ENCODE data around the gene C1QB. TPM values are rescaled to one million over a fixed set of nuclear protein-coding genes. Genes with fewer than 3 reads are reported as not detected.
"Not testable (repeated sequence)": the region's sequence is repeated elsewhere in the genome, so short reads cannot be mapped to it uniquely, and the experiment has no call there.

C1QB gene
- total RNA-seq, 2 experiments from 2014 or later: not detected

DNA sequence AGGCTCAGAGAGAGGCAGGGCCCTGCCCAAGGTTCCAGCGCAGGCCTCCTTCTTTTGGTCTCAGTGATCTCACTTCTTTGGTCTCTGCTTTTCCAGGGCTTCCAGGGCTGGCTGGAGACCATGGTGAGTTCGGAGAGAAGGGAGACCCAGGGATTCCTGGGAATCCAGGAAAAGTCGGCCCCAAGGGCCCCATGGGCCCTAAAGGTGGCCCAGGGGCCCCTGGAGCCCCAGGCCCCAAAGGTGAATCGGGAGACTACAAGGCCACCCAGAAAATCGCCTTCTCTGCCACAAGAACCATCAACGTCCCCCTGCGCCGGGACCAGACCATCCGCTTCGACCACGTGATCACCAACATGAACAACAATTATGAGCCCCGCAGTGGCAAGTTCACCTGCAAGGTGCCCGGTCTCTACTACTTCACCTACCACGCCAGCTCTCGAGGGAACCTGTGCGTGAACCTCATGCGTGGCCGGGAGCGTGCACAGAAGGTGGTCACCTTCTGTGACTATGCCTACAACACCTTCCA lies 7.7 kb downstream of the C1QB start:
- H3K4me3 Mint-ChIP-seq: no peak overlapping the region
- no peaks in the 10 kb centered on the region for H3K4me1 Mint-ChIP-seq
- peaks cover 2% of the 10 kb centered on the region for H3K27me3 Mint-ChIP-seq

DNA sequence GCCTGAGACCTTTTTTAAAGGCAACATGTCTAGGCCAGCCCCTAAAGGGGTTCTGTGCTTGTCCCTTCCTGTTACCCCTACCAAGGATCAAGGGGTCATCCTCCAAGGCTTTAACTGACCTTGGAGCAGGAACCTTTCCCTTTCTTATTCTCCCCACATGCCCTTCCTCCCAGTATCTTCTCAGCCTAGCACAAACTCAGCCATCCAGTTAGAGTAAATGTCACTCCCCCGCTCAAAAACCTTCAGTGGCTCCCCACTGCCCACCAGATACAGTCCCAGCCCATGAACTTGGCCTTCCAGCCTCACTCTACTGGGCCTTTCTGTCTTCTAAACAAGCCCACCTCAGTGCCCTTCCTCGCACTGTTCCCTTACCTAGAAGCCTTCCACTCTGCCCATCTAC lies 8.8 kb downstream of the C1QB start:
- Mint-ChIP-seq H3K4me3 (no peak overlapping the region), H3K4me1 (no peaks in the 10 kb centered on the region), H3K27me3 (no peaks in the 10 kb centered on the region), H3K27ac (no peak overlapping the region), H3K36me3 (ENCODE audit: low read depth) (no peaks in the 10 kb centered on the region), H3K9me3 (no peaks in the 10 kb centered on the region)
- POLR2A ChIA-PET: no interaction called here
- DNase-seq: no peak
- CTCF ChIA-PET: no interaction called here

More for the DNA sequence above, 7.7 kb downstream of the C1QB start:
- no peaks in the 10 kb centered on the region for H3K9me3 Mint-ChIP-seq
- ChIA-PET POLR2A (no interaction called here), CTCF (no interaction called here)
- no peaks in the 10 kb centered on the region for H3K36me3 Mint-ChIP-seq (ENCODE audit: low read depth)
- no peak overlapping the region for H3K27ac Mint-ChIP-seq
- no peak for DNase-seq

DNA sequence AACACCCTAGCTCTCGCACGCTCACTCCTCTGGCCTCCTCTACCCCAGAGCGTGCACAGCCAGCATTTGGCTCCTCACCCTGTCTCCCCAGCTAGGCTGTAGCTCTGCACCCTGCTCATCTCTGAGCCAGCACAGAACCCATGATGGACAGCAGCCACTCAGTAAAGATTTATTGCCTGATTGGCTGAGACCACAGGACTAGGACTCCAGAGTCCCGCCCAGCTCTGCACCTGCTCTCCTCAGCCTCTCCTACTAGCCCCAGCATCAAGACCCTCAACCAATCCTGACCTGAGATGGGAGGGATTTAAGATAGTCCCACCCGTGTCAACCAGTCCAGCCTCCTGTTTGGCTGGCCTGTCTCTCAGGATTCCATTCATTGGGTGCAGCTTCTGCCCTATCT lies 9.3 kb downstream of the C1QB start:
- ChIA-PET POLR2A (no interaction called here), CTCF (no interaction called here)
- H3K4me3 Mint-ChIP-seq: no peak overlapping the region
- H3K27ac Mint-ChIP-seq: no peak overlapping the region
- H3K36me3 Mint-ChIP-seq (ENCODE audit: low read depth): no peaks in the 10 kb centered on the region
- H3K27me3 Mint-ChIP-seq: no peaks in the 10 kb centered on the region
- no peaks in the 10 kb centered on the region for H3K9me3 Mint-ChIP-seq
- no peak for DNase-seq
- no peaks in the 10 kb centered on the region for H3K4me1 Mint-ChIP-seq

DNA sequence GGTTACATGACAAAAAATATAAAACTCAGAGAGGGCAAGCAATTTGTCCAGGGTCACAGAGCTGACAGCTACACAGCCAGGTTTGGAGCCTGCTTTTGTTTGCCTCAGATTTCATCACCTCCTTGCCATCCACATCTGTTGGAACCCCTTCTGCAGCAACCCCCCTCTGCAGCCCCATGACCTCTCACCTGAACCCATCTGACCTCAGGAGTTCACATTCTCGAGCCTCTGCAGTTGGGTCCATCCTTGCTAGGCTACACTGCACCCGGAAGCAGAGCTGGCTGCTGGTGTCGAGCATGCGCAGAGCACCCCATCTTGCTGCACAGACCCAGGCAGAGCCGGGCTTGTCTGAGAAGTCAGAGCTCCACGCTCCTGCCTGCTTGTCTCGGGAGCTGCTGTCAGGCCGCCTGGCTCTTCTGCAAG lies 10.0 kb downstream of the C1QB start:
- no peaks in the 10 kb centered on the region for H3K36me3 Mint-ChIP-seq (ENCODE audit: low read depth)
- CTCF ChIA-PET: no interaction called here
- H3K27ac Mint-ChIP-seq: no peak overlapping the region
- no peak overlapping the region for H3K4me3 Mint-ChIP-seq
- no peaks in the 10 kb centered on the region for H3K4me1 Mint-ChIP-seq
- DNase-seq: no peak
- no peaks in the 10 kb centered on the region for H3K9me3 Mint-ChIP-seq
- POLR2A ChIA-PET: no interaction called here
- peaks cover 4% of the 10 kb centered on the region for H3K27me3 Mint-ChIP-seq

DNA sequence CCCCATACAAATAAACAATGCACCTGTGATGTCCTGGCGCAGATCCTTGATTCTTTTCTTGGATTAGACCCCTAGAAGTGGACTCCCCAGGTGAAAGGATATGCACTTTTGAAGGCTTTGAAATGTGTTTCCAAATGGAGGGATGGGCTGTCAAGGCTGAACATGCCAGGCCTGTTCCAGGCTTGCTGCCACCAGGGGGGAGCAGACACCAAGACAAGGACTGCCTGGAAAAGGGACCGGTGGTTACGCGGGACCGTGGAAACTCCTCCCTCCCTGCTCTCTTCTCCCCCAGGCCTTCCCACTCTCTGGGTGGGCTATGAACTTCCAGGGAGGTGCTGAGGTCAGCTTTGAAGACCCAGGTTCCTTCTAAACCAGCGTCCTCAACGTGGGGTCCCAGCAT lies 12.7 kb downstream of the C1QB start:
- DNase-seq: no peak
- Mint-ChIP-seq H3K27me3 (peaks cover 4% of the 10 kb centered on the region), H3K36me3 (ENCODE audit: low read depth) (no peaks in the 10 kb centered on the region), H3K4me3 (no peak overlapping the region), H3K27ac (no peak overlapping the region), H3K9me3 (no peaks in the 10 kb centered on the region), H3K4me1 (no peaks in the 10 kb centered on the region)
- ChIA-PET POLR2A (no interaction called here), CTCF (no interaction called here)

DNA sequence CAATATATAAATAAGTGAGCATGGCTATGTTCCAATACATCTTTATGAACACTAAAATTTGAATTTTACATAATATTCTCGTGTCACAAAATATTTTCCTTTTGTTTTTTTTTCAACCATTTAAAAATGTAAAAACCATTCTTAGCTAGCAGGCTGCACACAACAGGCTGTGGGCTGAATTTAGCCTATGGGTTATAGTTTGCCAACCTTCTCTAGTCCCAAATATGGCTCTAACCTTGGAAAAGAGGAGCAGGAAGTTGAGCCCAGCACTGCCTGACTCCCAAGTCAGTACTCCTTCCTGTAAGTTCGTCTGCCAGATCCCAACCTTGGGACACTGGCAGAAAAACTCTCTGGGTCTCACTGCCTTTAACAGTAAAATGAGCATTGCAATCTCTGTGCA lies 13.4 kb downstream of the C1QB start:
- Mint-ChIP-seq H3K4me1 (no peaks in the 10 kb centered on the region), H3K4me3 (no peak overlapping the region), H3K9me3 (no peaks in the 10 kb centered on the region), H3K27ac (no peak overlapping the region), H3K27me3 (peaks cover 4% of the 10 kb centered on the region), H3K36me3 (ENCODE audit: low read depth) (no peaks in the 10 kb centered on the region)
- CTCF ChIA-PET: no interaction called here
- POLR2A ChIA-PET: no interaction called here
- DNase-seq: no peak

DNA sequence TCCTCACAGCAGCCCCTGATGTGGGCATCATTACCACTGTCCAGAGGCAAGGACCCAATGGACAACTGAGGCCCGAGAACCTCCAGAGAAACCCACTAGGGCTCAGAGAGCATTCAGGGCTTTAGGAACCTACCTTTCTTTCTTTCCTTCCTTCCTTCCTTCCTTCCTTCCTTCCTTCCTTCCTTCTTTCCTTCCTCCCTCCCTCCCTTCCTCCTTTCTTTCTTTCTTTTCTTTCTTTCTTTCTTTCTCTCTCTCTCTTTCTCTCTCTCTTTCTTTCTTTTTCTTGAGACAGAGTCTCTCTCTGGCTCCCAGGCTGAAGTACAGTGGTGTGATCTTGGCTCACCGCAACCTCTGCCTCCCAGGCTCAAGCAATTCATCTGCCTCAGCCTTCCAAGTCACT lies 15.8 kb downstream of the C1QB start:
- H3K4me1 Mint-ChIP-seq; POLR2A ChIA-PET; H3K9me3 Mint-ChIP-seq; H3K4me3 Mint-ChIP-seq; H3K27ac Mint-ChIP-seq; H3K36me3 Mint-ChIP-seq (ENCODE audit: low read depth); DNase-seq: not testable (repeated sequence)
- H3K27me3 Mint-ChIP-seq: peaks cover 10% of the 10 kb centered on the region
- CTCF ChIA-PET: interaction anchor here (0.6 kb wide), 1 partner anchor 12 kb away, joined by 3 read pairs; no protein-coding TSS in a partner anchor

DNA sequence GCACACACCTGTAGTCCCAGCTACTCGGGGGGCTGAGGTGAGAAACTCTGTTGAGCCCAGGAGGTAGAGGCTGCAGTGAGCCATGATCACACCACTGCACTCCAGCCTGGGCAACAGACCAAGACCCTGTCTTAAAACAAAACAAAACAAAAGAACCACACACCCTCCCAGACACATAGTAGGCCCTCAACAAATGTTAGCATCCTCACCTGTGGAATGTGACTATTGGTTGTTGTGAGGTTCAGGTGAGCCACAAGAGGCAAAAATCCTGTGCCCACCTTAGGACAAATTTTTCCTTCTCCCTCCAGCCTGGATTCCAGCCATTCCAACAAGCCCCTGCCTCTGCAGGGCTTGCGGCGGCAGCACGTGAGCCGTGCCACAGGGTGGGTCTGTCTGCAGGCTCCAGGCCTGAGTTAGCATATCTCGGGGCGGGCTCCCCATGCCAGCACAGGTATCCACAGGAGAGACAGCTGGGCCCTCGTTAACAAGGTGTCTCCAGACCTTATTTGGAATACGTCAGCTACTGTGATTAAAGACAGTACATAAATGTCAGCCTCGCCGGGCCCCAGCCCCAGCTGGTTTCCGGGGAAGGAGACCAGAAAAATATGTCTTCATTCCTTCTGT lies 17.4 kb downstream of the C1QB start:
- H3K27me3 Mint-ChIP-seq: peaks cover 14% of the 10 kb centered on the region
- CTCF ChIA-PET: no interaction called here
- H3K4me3 Mint-ChIP-seq: no peak overlapping the region
- H3K27ac Mint-ChIP-seq: no peak overlapping the region
- POLR2A ChIA-PET: no interaction called here
- no peaks in the 10 kb centered on the region for H3K9me3 Mint-ChIP-seq
- no peaks in the 10 kb centered on the region for H3K36me3 Mint-ChIP-seq (ENCODE audit: low read depth)
- no peak for DNase-seq
- no peaks in the 10 kb centered on the region for H3K4me1 Mint-ChIP-seq

DNA sequence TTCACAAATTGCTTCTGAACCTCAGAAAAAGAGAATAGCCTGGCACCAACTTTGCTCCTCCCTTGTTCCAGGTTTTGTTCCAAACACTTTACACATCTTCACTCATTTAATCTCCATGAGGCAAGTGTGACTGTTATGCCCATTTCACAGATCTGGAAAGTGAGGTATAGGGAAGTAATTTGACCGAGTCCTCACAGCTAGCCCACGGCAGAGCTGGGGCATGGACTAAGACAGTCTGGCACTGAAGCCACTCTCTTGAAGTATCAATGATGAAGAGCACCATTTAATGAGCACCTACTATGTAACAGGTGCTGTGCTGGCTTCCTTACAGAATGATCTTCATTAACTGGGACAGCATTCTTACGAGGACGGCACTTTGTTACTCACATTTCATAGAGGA lies 19.0 kb downstream of the C1QB start:
- DNase-seq: no peak
- ChIA-PET POLR2A (no interaction called here), CTCF (no interaction called here)
- Mint-ChIP-seq H3K4me3 (no peak overlapping the region), H3K27me3 (peaks cover 14% of the 10 kb centered on the region), H3K4me1 (no peaks in the 10 kb centered on the region), H3K9me3 (no peaks in the 10 kb centered on the region), H3K36me3 (ENCODE audit: low read depth) (no peaks in the 10 kb centered on the region), H3K27ac (no peak overlapping the region)

DNA sequence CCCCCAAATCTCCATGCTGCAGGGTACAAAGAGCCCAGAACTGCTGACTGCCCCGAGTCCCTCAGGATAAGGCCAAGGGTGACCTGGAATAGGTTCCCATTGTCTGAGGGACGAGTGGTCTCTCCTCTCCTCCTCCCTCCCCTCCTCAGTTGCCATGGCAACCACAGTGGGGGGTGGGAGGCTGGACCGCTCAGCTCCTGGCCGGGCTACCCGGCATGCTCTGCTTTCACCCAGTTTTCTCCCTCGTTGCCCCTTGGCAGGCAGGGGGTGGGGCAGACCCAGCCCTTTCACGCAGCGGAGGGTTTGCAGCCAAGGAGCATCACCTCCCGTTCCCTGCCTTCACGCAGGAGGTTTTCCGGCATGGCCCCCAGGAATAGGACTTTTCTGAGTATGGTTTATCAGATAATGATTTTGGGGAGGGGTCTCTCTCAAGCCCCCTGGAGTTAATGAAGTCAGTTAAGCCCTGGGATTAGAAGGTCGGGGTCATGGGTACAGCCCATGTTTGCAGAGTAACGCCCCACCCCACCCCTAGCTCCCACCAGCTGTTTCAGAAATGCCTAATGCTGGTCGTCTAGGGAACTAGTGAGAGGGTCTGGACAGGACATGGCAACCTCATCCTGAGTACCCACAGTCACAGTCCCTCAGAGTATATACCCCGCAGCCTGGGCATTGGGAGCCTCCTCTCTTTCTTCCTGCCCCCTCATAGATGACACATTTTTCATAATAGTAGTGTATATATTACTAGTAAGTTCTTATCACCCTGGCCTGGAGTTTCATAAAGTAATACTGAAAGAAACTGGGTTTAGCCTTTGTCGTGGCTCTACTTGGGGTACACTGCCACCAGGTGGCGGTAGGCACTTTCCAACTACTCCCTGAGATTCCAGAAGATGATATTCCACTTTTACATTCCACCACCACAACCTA lies 20.7 kb downstream of the C1QB start:
- Mint-ChIP-seq H3K9me3 (no peaks in the 10 kb centered on the region), H3K4me3 (no peak overlapping the region), H3K4me1 (no peaks in the 10 kb centered on the region), H3K27ac (no peak overlapping the region), H3K27me3 (peaks cover 10% of the 10 kb centered on the region), H3K36me3 (ENCODE audit: low read depth) (no peaks in the 10 kb centered on the region)
- POLR2A ChIA-PET: no interaction called here
- CTCF ChIA-PET: interaction anchor here (0.6 kb wide), 1 partner anchor 276 kb away, joined by 3 read pairs; no protein-coding TSS in a partner anchor
- no peak for DNase-seq

DNA sequence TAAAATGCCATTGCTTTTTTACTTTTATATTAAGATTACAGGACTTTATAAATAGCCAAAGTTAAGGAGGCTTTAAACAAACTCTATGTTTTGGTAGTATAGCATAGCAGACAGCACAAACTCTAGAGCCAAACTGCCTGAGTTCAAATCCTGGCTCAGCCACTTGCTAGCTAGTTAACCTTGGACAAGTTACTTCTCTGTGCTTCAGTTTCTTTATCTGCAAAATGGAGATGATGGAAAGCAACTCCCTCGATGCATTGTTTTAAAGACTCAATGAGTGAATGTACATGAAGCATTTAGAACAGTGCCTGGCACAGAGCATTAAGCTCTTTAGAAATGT lies 21.3 kb downstream of the C1QB start:
- Mint-ChIP-seq H3K9me3 (no peaks in the 10 kb centered on the region), H3K4me3 (no peak overlapping the region), H3K27ac (no peak overlapping the region), H3K27me3 (peaks cover 10% of the 10 kb centered on the region), H3K4me1 (no peaks in the 10 kb centered on the region), H3K36me3 (ENCODE audit: low read depth) (no peaks in the 10 kb centered on the region)
- ChIA-PET POLR2A (no interaction called here), CTCF (no interaction called here)
- DNase-seq: no peak

DNA sequence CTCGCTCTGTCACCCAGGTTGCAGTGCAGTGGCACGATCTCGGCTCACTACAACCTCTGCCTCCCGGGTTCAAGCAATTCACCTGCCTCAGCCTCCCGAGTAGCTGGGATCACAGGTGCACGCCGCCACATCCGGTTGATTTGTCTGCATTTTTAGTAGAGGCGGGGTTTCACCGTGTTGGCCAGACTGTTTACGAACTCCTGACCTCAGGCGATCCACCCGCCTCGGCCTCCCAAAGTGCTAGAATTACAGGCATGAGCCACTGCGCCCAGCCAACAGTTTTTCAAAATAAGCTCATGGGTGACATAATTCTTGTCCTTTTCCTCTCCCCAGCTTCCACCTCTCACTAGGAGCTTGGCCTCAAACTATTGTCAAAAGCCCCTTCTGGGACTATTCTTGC lies 23.1 kb downstream of the C1QB start:
- CTCF ChIA-PET: interaction anchor here (0.5 kb wide), 1 partner anchor 346 kb away, joined by 5 read pairs; no protein-coding TSS in a partner anchor
- H3K9me3 Mint-ChIP-seq; H3K4me1 Mint-ChIP-seq; POLR2A ChIA-PET; H3K4me3 Mint-ChIP-seq; DNase-seq; H3K36me3 Mint-ChIP-seq (ENCODE audit: low read depth); H3K27ac Mint-ChIP-seq: not testable (repeated sequence)
- H3K27me3 Mint-ChIP-seq: peaks cover 10% of the 10 kb centered on the region

DNA sequence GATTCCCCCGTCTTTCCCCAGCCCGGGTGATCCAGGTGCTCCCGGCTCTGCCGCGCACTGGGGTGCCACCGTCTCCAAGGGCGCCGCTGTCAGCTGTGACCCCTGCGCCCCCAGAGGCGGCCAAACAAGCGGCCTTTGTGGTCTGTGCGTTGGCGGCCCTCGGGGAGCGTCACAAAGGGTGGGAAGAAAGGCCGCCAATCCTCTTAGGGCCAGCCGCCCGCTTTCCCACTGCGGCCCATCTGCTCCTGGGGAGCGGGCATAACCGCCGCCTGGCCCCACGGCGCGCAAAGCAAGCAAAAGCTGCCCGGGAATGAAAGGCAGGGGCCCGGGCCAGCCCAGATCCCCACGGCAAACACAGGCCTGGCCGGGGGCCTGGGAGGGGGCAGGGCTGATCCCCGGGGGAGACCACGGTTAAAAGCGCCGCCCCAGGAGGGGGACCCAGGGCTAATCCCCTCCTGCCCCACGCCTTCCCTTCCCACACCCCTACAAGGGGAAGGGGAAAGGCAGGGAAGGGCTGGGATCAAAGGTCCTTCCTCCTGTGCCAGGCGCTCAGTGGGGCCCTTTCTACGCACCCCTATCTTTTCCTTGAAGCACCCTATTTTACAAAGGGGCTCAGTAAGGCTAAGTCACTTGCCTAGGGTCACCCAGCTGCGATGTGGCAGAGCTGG lies 24.0 kb downstream of the C1QB start:
- Mint-ChIP-seq H3K9me3 (no peaks in the 10 kb centered on the region), H3K27ac (no peak overlapping the region), H3K27me3 (peaks cover 10% of the 10 kb centered on the region), H3K4me3 (no peak overlapping the region), H3K36me3 (ENCODE audit: low read depth) (no peaks in the 10 kb centered on the region), H3K4me1 (no peaks in the 10 kb centered on the region)
- POLR2A ChIA-PET: no interaction called here
- no peak for DNase-seq
- CTCF ChIA-PET: interaction anchor here (0.5 kb wide), 1 partner anchor 345 kb away, joined by 5 read pairs; no protein-coding TSS in a partner anchor
